ENCODE data around the gene DNAJC18. TPM values are rescaled to one million over a fixed set of nuclear protein-coding genes. Genes with fewer than 3 reads are reported as not detected.
"Not testable (repeated sequence)": the region's sequence is repeated elsewhere in the genome, so short reads cannot be mapped to it uniquely, and the experiment has no call there.

Gene DNAJC18
- total RNA-seq, 2 donors from 2014 or later: 14.8 to 15.2 TPM

GRCh38 chr5:139443831-139444453 lies 4.6 kb upstream of the DNAJC18 start:
- intact Hi-C loops (cut with DNase I): no loop called here
- no peak for DNase-seq
- ATAC-seq: no peak

GRCh38 chr5:139440416-139440815 lies 1.1 kb upstream of the DNAJC18 start:
- ATAC-seq; intact Hi-C loops (cut with DNase I); DNase-seq: not testable (repeated sequence)

- intact Hi-C loops (cut with DNase I): loop anchor here in 1 of 2 donors (5.0 kb wide), 1 partner anchor 79 kb away; no protein-coding TSS in a partner anchor
- DNase-seq (no peak), ATAC-seq (no peak)
These were observed 665 bp downstream of the DNAJC18 start for GRCh38 chr5:139438707-139439012.

DNA sequence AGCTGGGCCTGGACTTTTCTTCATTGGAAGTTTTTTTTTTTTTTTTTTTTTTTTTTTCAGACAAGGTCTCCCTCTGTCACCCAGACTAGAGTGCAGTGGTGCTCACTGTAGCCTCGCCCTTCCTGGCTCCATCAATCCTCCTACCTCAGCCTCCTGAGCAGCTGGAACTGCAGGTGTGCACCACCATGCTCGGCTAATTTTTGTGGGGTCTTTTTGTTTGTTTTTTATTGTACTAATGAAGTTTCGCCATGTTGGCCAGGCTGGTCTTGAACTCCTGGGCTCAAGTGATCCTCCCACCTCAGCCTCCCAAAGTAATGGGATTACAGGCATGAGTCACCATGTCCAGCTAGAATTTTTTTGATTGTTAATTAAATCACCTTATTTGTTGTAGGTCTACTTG lies 3.6 kb downstream of the DNAJC18 start:
- DNase-seq (no peak), ATAC-seq (no peak)
- intact Hi-C loops (cut with DNase I): loop anchor here in 1 of 2 donors (5.0 kb wide), 1 partner anchor 82 kb away; no protein-coding TSS in a partner anchor

DNA sequence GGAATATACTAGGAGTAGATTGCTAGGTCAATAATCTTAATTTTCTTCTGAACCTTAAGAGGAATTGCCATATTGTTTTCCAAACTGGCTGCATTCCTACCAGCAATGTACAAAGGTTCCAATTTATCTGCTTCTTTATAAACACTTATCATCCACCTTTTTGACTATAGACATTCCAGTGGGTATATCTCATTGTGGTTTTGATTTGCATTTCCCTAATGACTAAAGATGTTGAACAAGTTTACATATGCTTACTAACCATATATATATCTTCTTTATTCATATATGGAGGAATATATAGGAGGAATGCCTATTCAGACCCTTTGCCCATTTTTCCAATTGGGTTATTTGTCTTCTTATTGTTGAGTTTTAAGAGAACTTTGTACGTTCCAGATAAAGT lies 7.6 kb downstream of the DNAJC18 start:
- ATAC-seq (no peak), DNase-seq (no peak)

DNA sequence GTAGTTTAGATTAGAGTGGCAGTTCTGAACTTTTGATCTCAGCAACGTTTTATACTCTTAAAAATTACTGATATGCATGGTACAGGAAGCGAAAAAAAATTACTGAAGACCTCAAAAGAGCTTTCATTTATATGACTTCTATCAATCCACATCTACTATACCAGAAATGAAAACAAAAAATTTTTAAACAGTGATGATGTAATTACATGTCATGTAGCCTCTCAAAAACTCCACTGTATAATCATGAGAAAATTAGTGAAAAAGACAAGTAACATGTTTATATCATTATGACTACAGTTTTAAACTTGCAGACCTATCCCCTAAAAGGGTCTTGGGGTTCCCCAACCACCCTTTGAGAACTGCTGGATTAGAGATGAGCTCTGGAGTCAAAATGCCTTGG lies 9.3 kb downstream of the DNAJC18 start:
- DNase-seq (no peak), ATAC-seq (no peak)
- intact Hi-C loops (cut with DNase I): no loop called here

More for the DNA sequence above, 7.6 kb downstream of the DNAJC18 start:
- intact Hi-C loops (cut with DNase I): no loop called here

GRCh38 chr5:139426203-139426885 lies 13.0 kb downstream of the DNAJC18 start:
- DNase-seq: no peak
- peak in 1 of 2 donors; percentile 13 for ATAC-seq
- intact Hi-C loops (cut with DNase I): loop anchor here in 1 of 2 donors (10.0 kb wide), 2 partner anchors 178 to 348 kb away; no protein-coding TSS in a partner anchor

DNA sequence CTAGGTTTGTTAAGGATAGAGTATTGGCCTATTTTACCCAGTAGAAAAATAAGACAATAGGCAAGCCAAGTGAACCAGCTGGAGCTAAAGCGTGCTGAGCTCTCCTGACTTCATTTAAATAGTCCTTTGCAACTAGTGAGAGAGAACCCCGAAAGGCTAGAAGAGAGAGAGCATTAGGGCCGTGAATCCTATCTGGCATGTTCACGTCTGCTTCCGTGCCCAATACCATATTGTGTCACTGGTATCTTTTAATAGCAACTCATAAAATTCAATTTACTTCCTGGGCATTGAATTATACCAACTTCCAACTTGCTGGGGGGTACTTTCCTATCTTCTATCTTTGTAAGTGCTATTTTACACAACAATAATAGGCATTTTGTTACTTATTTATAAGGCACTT lies 13.8 kb downstream of the DNAJC18 start:
- DNase-seq (no peak), ATAC-seq (no peak)
- intact Hi-C loops (cut with DNase I): loop anchor here in 1 of 2 donors (10.0 kb wide), 2 partner anchors 179 to 349 kb away; no protein-coding TSS in a partner anchor

- ATAC-seq (peak; percentile 43 to 58), DNase-seq (no peak)
- intact Hi-C loops (cut with DNase I): loop anchor here (2.0 to 10.0 kb wide), 4 partner anchors 90 to 352 kb away; no protein-coding TSS in a partner anchor
These were observed 16.9 kb downstream of the DNAJC18 start for GRCh38 chr5:139422307-139422893.

DNA sequence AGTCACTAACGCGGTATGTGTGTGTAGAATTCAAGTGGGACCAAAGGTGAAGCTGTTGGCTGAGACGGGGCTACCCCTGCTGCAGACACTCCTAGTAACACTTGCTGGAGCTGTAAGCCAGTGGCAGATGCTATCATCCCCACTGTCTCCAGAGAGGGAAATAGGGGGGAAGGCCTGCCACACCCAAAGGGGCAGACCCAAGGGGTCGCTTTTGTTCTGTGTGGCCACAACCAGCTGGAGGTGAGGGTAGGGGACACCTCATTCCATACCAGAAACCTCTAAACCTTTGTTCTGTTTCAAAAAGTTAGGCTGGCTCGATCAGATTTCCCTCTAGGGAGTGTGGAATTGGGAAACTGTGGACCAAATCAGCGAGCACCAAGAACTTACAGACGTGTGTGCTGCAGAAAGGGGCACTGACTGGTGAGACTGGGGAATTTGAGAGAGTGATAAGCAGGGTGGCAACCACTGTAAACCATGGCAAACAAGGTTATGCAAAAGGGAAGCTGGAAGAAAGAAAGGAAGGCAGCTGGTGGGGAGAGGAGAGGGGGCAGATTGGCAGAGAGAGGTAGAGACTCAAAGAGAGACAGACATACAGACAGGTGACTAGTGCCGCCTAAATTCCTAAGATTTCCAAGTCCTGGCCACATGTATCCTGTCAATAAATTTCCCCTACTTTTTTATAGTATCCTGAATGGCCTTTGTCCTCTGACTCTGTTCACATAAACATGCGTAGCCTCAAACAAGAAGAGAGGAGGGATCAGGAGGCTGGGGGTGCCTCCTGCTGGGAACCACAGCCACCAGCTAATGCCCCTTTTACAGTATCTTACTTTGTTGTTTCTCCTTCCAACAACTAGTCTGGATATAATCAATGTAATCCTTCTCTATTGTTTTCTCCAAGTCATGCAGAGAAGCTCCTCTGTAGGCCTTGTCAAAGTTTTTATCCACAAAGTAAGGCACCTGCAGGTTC lies 19.8 kb downstream of the DNAJC18 start:
- DNase-seq (no peak), ATAC-seq (peak; percentile 12 to 18)
- intact Hi-C loops (cut with DNase I): loop anchor here (2.0 to 10.0 kb wide), 4 partner anchors 63 to 355 kb away; partner anchors contain the start of gene STING1 (in 1 of the 2)

GRCh38 chr5:139418793-139419192 lies 20.5 kb downstream of the DNAJC18 start:
- ATAC-seq: peak; percentile 50
- no peak for DNase-seq
- intact Hi-C loops (cut with DNase I): loop anchor here in 1 of 2 donors (2.0 kb wide), 1 partner anchor 64 kb away; the partner anchor contains the start of gene STING1

DNA sequence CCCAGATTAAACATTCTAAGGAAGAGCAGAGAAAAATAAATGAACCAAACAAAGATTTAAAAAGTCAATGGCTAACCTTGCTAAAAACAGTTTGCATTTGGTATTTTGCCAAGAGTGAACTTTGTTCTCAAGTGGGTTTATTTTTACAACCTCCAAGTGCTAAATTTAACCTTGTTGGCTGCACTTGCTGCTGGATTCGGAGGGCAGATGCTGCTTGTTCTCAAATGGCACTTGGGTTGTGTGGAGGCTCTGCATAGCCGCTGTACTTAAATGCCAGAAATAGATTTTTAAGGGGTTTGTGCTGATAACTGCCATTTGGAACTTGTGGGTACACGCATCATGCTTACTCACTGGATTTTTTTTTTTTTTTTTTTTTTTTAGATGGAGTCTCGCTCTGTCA lies 22.1 kb downstream of the DNAJC18 start:
- no peak for DNase-seq
- intact Hi-C loops (cut with DNase I): no loop called here
- peak; percentile 71 to 81 for ATAC-seq

- no peak for DNase-seq
- intact Hi-C loops (cut with DNase I): no loop called here
- ATAC-seq: peak in 1 of 2 donors; percentile 9
These were observed 22.7 kb downstream of the DNAJC18 start for GRCh38 chr5:139416651-139417050.

GRCh38 chr5:139415869-139416268 lies 23.5 kb downstream of the DNAJC18 start:
- ATAC-seq: no peak
- no peak for DNase-seq
- intact Hi-C loops (cut with DNase I): no loop called here

DNA sequence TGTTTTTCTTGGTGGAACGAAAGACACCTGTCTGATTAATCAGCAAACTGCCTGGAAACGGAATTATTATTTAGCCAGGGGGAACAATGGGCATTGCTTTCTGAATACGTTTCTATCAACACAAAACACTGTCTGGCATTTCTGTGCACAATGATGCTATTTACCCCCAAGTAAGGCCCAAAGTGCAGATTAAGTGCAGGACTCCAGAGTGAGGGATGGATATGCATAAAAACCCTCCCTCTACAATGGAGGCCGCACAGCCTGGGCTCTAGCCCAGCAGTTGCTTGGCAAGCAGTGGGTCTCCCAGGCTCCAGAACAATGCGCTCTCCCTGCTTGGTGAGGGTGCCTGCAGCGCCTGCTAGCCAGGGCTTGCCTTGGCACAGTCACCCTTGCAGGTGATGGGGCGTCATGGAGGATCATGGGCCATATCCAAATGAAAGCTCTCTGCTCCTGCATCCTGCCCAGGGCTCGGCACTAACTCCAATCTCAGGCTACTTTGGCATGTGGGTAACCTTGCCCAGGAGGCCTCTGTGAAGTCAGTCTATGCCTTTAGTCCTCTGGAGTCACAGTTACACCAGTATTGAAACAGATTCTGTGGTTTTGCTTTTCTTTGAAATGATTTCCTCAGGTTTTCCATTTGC lies 24.0 kb downstream of the DNAJC18 start:
- ATAC-seq (peak; percentile 52 to 53), DNase-seq (peak; percentile 36)
- intact Hi-C loops (cut with DNase I): no loop called here

DNA sequence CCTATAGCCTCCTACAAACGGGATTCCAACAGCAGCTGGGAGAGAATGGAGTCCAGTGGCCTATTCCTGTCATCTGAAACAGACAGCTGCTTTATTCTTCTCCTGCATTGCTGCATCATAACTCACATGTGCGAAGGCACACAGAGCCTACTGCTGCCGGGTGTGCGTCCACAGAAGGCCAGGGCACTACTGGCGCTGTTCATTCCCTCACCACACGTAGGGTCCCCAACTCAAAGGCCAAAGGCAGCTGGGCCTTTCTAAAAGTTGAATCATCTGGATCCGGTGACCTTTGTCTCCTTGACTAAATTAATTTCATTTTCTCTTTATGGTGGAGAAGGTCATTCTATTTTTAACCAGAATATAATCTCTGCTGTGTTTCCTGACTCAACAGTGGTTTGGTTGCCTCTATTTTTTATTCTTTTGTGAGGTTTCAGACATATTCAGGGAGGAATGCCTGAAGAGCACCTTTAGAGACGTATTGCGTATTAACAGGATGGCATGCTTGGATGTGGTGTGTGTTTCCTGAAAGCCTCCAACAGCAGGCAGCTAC lies 24.7 kb downstream of the DNAJC18 start:
- intact Hi-C loops (cut with DNase I): no loop called here
- DNase-seq (no peak), ATAC-seq (peak; percentile 6 to 22)

- intact Hi-C loops (cut with DNase I): no loop called here
- no peak for DNase-seq
- no peak for ATAC-seq
These were observed 25.4 kb downstream of the DNAJC18 start for GRCh38 chr5:139413963-139414362.

- ATAC-seq: no peak
- no peak for DNase-seq
- intact Hi-C loops (cut with DNase I): no loop called here
These were observed 26.2 kb downstream of the DNAJC18 start for GRCh38 chr5:139413153-139413552.
